HepG2 (cell line): ENCODE measurements around the gene ZBP1. TPM values are rescaled to one million over a fixed set of nuclear protein-coding genes. Genes with fewer than 3 reads are reported as not detected.
A peak's percentile ranks its signal among the peaks of the same experiment; 100 is the strongest.

Experiments
- ATAC-seq: fragments of 200-7000 bp; cut with Tn5 transposase; 3 replicates; pipeline ENCODE4 v1.9.1; 2020; ENCODE audit warnings: mild to moderate bottlenecking, moderate library complexity
- BruUV-seq: library from RNA; stranded (reverse); fragments of 400-500 nt; replicated peaks from 2 replicates; lab custom pipeline; 2021; lab: Mats Ljungman, UMichigan
- CTCF ChIA-PET: fragments of 300-600 bp; formaldehyde crosslinking; extraction: SDS; loops from one replicate; lab custom pipeline; 2021; ENCODE audit warnings: low total read pairs, inconsistent platforms, low intra/inter-chr PET ratio; lab: Yijun Ruan, JAX
- POLR2A ChIA-PET: fragments of 350-600 bp; sonication (Branson Sonifier 250); formaldehyde crosslinking; loops from one replicate; lab custom pipeline; 2020; ENCODE audit warnings: antibody characterized with exemption, inconsistent platforms; lab: Yijun Ruan, JAX
- DNase-seq: peaks from one replicate; pipeline ENCODE4 v3.0.0-alpha.2; 2015; ENCODE audit warnings: low spot score
- FAIRE-seq: peaks from 3 replicates; lab custom pipeline; 2011; peaks lifted over from hg19 to GRCh38; lab: Jason Lieb, UNC
- H2AFZ ChIP-seq: one replicate; pipeline ENCODE4 v1.6.1; 2011; ENCODE audit warnings: low read length, inconsistent platforms
- H3K27ac ChIP-seq: fragments of 300-600 bp; 3 replicates; pipeline ENCODE4 v1.8.0; 2011; ENCODE audit warnings: mixed run types, mild to moderate bottlenecking, mixed read lengths, low read length, inconsistent platforms; ENCODE audit not compliant: insufficient read depth; ENCODE audit errors: extremely low read length
- H3K27me3 ChIP-seq, 2 experiments: fragments of 200-600 bp in 1 of 2; 2 replicates in 1 of 2; 3 replicates in 1 of 2; pipeline versions ENCODE4 v1.6.0 to v1.8.0; 2011; ENCODE audit warnings: low read length in 2 of 2, mild to moderate bottlenecking in 2 of 2, moderate library complexity in 2 of 2, inconsistent platforms in 1 of 2; ENCODE audit not compliant: insufficient read depth in 2 of 2, control insufficient read depth in 1 of 2
- H3K36me3 ChIP-seq, 2 experiments: fragments of 200-600 bp in 1 of 2; replicated peaks in 1 of 2; 2 replicates in 1 of 2; 3 replicates in 1 of 2; pipeline versions ENCODE4 v1.5.1 to v1.8.0; 2011; ENCODE audit warnings: low read length in 2 of 2, inconsistent platforms in 1 of 2; ENCODE audit not compliant: insufficient read depth in 2 of 2, control insufficient read depth in 1 of 2
- H3K4me1 ChIP-seq: 2 replicates; pipeline ENCODE4 v1.5.1; 2012; ENCODE audit warnings: low read length, inconsistent platforms; ENCODE audit not compliant: insufficient read depth
- H3K4me2 ChIP-seq: 2 replicates; pipeline ENCODE4 v1.6.0; 2011; ENCODE audit warnings: low read depth, low read length, inconsistent platforms
- H3K4me3 ChIP-seq, 3 experiments: fragments of 200-600 bp in 1 of 3; sonication (generic), shearing (Covaris generic) in 1 of 3; replicated peaks in 1 of 3; 2 replicates each; pipeline ENCODE4 v1.5.1; 2011 to 2016; ENCODE audit warnings: low read length in 3 of 3, inconsistent platforms in 2 of 3, low read depth in 2 of 3, mild to moderate bottlenecking in 2 of 3, control low read depth in 1 of 3, mixed read lengths in 1 of 3; ENCODE audit not compliant: insufficient read depth in 1 of 3
- H3K79me2 ChIP-seq: one replicate; pipeline ENCODE4 v1.6.1; 2011; ENCODE audit warnings: low read length, inconsistent platforms; ENCODE audit not compliant: insufficient read depth
- H3K9ac ChIP-seq: 2 replicates; pipeline ENCODE4 v1.6.0; 2011; ENCODE audit warnings: mild to moderate bottlenecking, low read depth, low read length, inconsistent platforms; ENCODE audit not compliant: insufficient read depth
- H3K9me3 ChIP-seq: 2 replicates; pipeline ENCODE4 v1.5.1; 2012; ENCODE audit warnings: mild to moderate bottlenecking, low read length
- H4K20me1 ChIP-seq: 2 replicates; pipeline ENCODE4 v1.6.0; 2011; ENCODE audit warnings: inconsistent platforms, mild to moderate bottlenecking, low read length, moderate library complexity; ENCODE audit not compliant: insufficient read depth
- CBFB ChIP-seq: sonication (generic); formaldehyde crosslinking; IDR thresholded peaks from 2 replicates; pipeline ENCODE4 v1.4.0; 2020; ENCODE audit warnings: missing genetic modification reagents
- CSRNP1 ChIP-seq: sonication (generic); formaldehyde crosslinking; IDR thresholded peaks from 2 replicates; pipeline ENCODE4 v1.8.1; 2023; ENCODE audit warnings: mild to moderate bottlenecking, missing genetic modification reagents
- DNMT1 ChIP-seq: sonication (generic); formaldehyde crosslinking; IDR thresholded peaks from 2 replicates; pipeline ENCODE4 v1.5.1; 2020; ENCODE audit warnings: mild to moderate bottlenecking, missing genetic modification reagents
- FOXC1 ChIP-seq: sonication (generic); formaldehyde crosslinking; IDR thresholded peaks from 2 replicates; pipeline ENCODE4 v1.8.0; 2022; ENCODE audit warnings: mild to moderate bottlenecking, missing genetic modification reagents, borderline replicate concordance
- GLMP ChIP-seq: sonication (generic); formaldehyde crosslinking; IDR thresholded peaks from 2 replicates; pipeline ENCODE4 v1.9.0; 2021; ENCODE audit warnings: missing genetic modification reagents, mild to moderate bottlenecking, borderline replicate concordance
- HMGA1 ChIP-seq: sonication (generic); formaldehyde crosslinking; conservative IDR thresholded peaks from 2 replicates; pipeline ENCODE4 v1.4.0; 2020; ENCODE audit warnings: missing genetic modification reagents
- ISX ChIP-seq: sonication (generic); formaldehyde crosslinking; conservative IDR thresholded peaks from 2 replicates; pipeline ENCODE4 v1.5.0; 2020; ENCODE audit warnings: missing genetic modification reagents
- MBD4 ChIP-seq: IDR thresholded peaks from 2 replicates; pipeline ENCODE4 v1.6.1; 2012; ENCODE audit warnings: low read length, inconsistent platforms, borderline replicate concordance
- MED13 ChIP-seq: sonication (generic); formaldehyde crosslinking; IDR thresholded peaks from 2 replicates; pipeline ENCODE4 v1.5.0; 2020; ENCODE audit warnings: missing genetic modification reagents
- NFYC ChIP-seq: IDR thresholded peaks from 2 replicates; pipeline ENCODE4 v1.6.1; 2016; ENCODE audit warnings: missing genetic modification reagents, missing compliant biosample characterization
- POLR2AphosphoS2 ChIP-seq: IDR thresholded peaks from 2 replicates; pipeline ENCODE4 v1.6.1; 2011; ENCODE audit warnings: low read depth, low read length, improper control_type of control experiment
- SETDB1 ChIP-seq: sonication (generic); formaldehyde crosslinking; IDR thresholded peaks from 2 replicates; pipeline ENCODE4 v1.5.1; 2020; ENCODE audit warnings: missing genetic modification reagents, mild to moderate bottlenecking, borderline replicate concordance
- SSRP1 ChIP-seq: IDR thresholded peaks from 2 replicates; pipeline ENCODE4 v1.6.1; 2016; ENCODE audit warnings: control low read depth
- ZFP36 ChIP-seq: fragments of 150-350 bp; IDR thresholded peaks from 2 replicates; pipeline ENCODE4 v1.6.1; 2018; ENCODE audit warnings: borderline replicate concordance, low read length, low read depth; ENCODE audit not compliant: partially characterized antibody
- ZMYM3 ChIP-seq: sonication (generic); formaldehyde crosslinking; IDR thresholded peaks from 2 replicates; pipeline ENCODE4 v1.5.1; 2020; ENCODE audit warnings: mild to moderate bottlenecking, missing genetic modification reagents
- ZNF101 ChIP-seq: sonication (generic); formaldehyde crosslinking; IDR thresholded peaks from 2 replicates; pipeline ENCODE4 v1.4.0; 2020; ENCODE audit warnings: mild to moderate bottlenecking, low read depth, missing genetic modification reagents, borderline replicate concordance
- ZNF263 ChIP-seq: sonication (generic); formaldehyde crosslinking; IDR thresholded peaks from 2 replicates; pipeline ENCODE4 v1.4.0; 2020; ENCODE audit warnings: missing genetic modification reagents
- ZNF558 ChIP-seq: sonication (generic); formaldehyde crosslinking; IDR thresholded peaks from 2 replicates; pipeline ENCODE4 v1.9.0; 2022; ENCODE audit warnings: mild to moderate bottlenecking, missing genetic modification reagents, borderline replicate concordance
- ZNF577 ChIP-seq: sonication (generic); formaldehyde crosslinking; IDR thresholded peaks from 2 replicates; pipeline ENCODE4 v1.4.0; 2020; ENCODE audit warnings: mild to moderate bottlenecking, low read depth, missing genetic modification reagents, borderline replicate concordance
- ZNF605 ChIP-seq: sonication (generic); formaldehyde crosslinking; IDR thresholded peaks from 2 replicates; pipeline ENCODE4 v1.8.0; 2022; ENCODE audit warnings: mild to moderate bottlenecking, missing genetic modification reagents
- ZNF713 ChIP-seq: sonication (generic); formaldehyde crosslinking; IDR thresholded peaks from 2 replicates; pipeline ENCODE4 v1.4.0; 2020; ENCODE audit warnings: mild to moderate bottlenecking, missing genetic modification reagents
- WGBS: methylation state at CpG from one replicate; pipeline ENCODE4 v1.1.6; 2017; ENCODE audit warnings: low lambda C conversion rate; 5-methylcytosine and 5-hydroxymethylcytosine counted together
- in situ Hi-C: cut with HindIII; loops from 2 replicates; pipeline ENCODE4 v1.10.0; 2017; ENCODE audit warnings: low pct_unique_long_range_greater_than_20kb; ENCODE audit not compliant: extremely low pct_ligation_motif_present
- intact Hi-C: fragments of 100-400 bp; cut with micrococcal nuclease; formaldehyde crosslinking; loops from one replicate; pipeline ENCODE4 v1.10.0; 2022; ENCODE audit not compliant: unreplicated experiment
- polyA plus RNA-seq, 8 experiments: library from polyadenylated mRNA; depleted of rRNA in 3 of 8; stranded (reverse) in 7 of 8; unstranded in 1 of 8; fragments of >200 nt; fragmentation: Illumina TruSeq in 4 of 8; extraction: Trizol in 4 of 8; gene quantifications; 2 replicates each; pipeline versions ENCODE4 v1.2.1 to v1.2.3, GENCODE V29; 2011 to 2016; ENCODE audit warnings: low read depth in 4 of 8, missing spikeins in 1 of 8, mixed read lengths in 1 of 8; ENCODE audit not compliant: insufficient read depth in 1 of 8
- total RNA-seq, 5 experiments: library from RNA; depleted of rRNA; stranded (reverse); fragments of >200 nt; fragmentation: Illumina TruSeq; extraction: Trizol; gene quantifications; 2 replicates each; pipeline ENCODE4 v1.2.3, GENCODE V29; 2016; ENCODE audit warnings: low read depth in 1 of 5

The ZBP1 gene
- total and polyA plus RNA-seq, 2 of the 13 experiments (the other 11 are each of a cell fraction or from before 2014, with no cell fraction given), result not detected

- no TSS peak for BruUV-seq
- ChIA-PET CTCF (no interaction called here), POLR2A (interaction anchor here (0.7 to 12.9 kb wide), 8 partner anchors 7 to 40 kb away, joined by 3 to 96 read pairs (median 10); partner anchors contain the start of gene PCK1)
- FAIRE-seq, result no peak
- no peaks in the 10 kb centered on the region for H3K9me3 ChIP-seq
- H3K4me1 ChIP-seq, result peaks cover 79% of the 10 kb centered on the region
- H2AFZ ChIP-seq, result no peak overlapping the region
- peaks cover 0 to 20% of the 10 kb centered on the region in 2 experiments; a peak in 2 of 5 replicates for H3K36me3 ChIP-seq
- H4K20me1 ChIP-seq, result no peaks in the 10 kb centered on the region; the same call in 1 of the 2 replicates
- H3K4me2 ChIP-seq, result peak overlapping the region; percentile 69
- H3K9ac ChIP-seq, result no peak overlapping the region
- H3K79me2 ChIP-seq, result no peaks in the 10 kb centered on the region
- intact Hi-C loops (no loop called here), in situ Hi-C loops (no loop called here)
- no peak overlapping the region for H3K4me3 ChIP-seq
- no peak for DNase-seq
- ATAC-seq, result peak; percentile 11
- WGBS, result 77% methylated on average over 9 of the region's 9 CpGs
- peaks cover 0 to 7% of the 10 kb centered on the region in 2 experiments; a peak in 3 of 5 replicates for H3K27me3 ChIP-seq
- peak overlapping the region; percentile 52 for H3K27ac ChIP-seq
- TF ChIP-seq MED13 (CRISPR knock-in tag) (no peak), GLMP (CRISPR knock-in tag) (no peak), ISX (CRISPR knock-in tag) (no peak), ZMYM3 (CRISPR knock-in tag) (peak; percentile 66), CBFB (CRISPR knock-in tag) (no peak), NFYC (CRISPR knock-in tag) (no peak), CSRNP1 (CRISPR knock-in tag) (no peak), DNMT1 (no peak), MBD4 (peak; percentile 79; the same call in 1 of the 2 replicates), POLR2AphosphoS2 (peak; percentile 9; the same call in 1 of the 2 replicates), HMGA1 (CRISPR knock-in tag) (no peak), ZNF605 (CRISPR knock-in tag) (peak; percentile 46; the same call in 1 of the 2 replicates), ZNF101 (CRISPR knock-in tag) (no peak), SSRP1 (0 out of 2 replicates have a peak, but pooled peaks have one; percentile 16), ZNF263 (CRISPR knock-in tag) (peak; percentile 29; the same call in 1 of the 2 replicates), ZFP36 (peak; percentile 98), FOXC1 (CRISPR knock-in tag) (0 out of 2 replicates have a peak, but pooled peaks have one; percentile 16), ZNF713 (0 out of 2 replicates have a peak, but pooled peaks have one; percentile 12), ZNF577 (CRISPR knock-in tag) (no peak), ZNF558 (CRISPR knock-in tag) (no peak), SETDB1 (CRISPR knock-in tag) (peak; percentile 8; the same call in 1 of the 2 replicates)
These were observed 52.7 kb downstream of the ZBP1 start for GRCh38 chr20:57567471-57568079.
